Activated CD4-positive, alpha-beta T cell treated with anti-CD3 and anti-CD28 coated beads for 1 hour (primary cell): ENCODE measurements around the gene SPPL3.
"Not testable (repeated sequence)": the region's sequence is repeated elsewhere in the genome, so short reads cannot be mapped to it uniquely, and the experiment has no call there.

Experiments used
- DNase-seq: peaks from one replicate; pipeline ENCODE4 v3.0.0-alpha.2; 2020

Gene SPPL3

GRCh38 chr12:120841525-120841924 is 62.6 kb downstream of the SPPL3 start:
- no peak for DNase-seq

- no peak for DNase-seq
These were observed 64.7 kb downstream of the SPPL3 start for GRCh38 chr12:120839503-120839902.

GRCh38 chr12:120838629-120839383 is 65.4 kb downstream of the SPPL3 start:
- not testable (repeated sequence) for DNase-seq

GRCh38 chr12:120836114-120836684 is 68.0 kb downstream of the SPPL3 start:
- no peak for DNase-seq

- DNase-seq, result no peak
These were observed 68.5 kb downstream of the SPPL3 start for GRCh38 chr12:120835657-120836056.

DNA sequence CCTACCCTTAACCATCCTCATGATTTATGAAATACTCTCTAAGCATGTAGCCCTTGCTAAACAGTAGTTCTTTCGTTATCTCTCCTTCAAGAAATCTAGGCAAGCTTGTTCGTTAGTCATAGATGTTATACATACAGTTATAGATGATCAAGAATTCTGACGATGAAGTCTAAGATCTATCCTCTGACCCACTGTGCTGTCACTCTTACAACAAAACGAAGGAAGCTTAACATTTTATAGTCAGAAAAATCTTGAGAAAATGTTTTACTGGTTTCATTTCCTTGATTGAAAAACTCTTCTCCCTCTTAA is 68.9 kb downstream of the SPPL3 start:
- DNase-seq, result no peak

GRCh38 chr12:120834489-120835303 is 69.5 kb downstream of the SPPL3 start:
- DNase-seq, result no peak

DNA sequence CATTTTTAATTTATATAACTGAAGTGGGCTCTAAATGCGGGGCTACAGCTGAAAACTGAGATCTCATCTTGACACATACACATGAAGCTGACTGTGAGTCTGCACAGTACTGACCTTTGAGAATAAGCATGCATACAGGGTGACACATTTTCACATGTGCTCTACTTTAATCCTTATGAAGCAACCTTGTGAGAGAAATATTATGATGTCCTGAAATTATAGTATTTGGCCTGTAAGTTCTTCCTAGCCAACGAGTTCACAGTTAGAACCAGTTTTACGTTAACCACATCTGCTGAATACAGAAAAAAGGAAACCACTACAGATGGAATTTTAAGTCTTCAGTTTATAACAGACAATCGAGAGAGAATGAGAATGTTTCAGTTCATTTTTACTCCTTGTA is 70.3 kb downstream of the SPPL3 start:
- DNase-seq, result no peak

DNA sequence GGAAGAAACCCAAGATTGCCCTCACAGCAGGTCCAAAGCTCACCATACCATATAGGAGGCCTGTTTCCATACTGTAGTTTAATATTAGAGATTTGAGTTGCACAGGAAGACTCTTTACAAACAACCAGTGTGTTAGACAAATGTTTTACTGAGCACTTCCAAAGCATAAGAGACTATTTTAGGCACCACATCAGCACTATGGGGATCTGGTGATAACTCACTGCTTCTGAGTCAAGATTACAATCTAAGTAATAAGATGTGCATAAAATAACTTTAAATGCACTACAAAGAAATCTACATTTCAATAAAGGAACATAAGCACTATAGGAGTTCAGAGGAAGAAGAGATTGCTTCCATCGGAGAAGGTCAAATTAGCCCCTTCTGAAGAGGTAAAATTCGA is 71.4 kb downstream of the SPPL3 start:
- DNase-seq, result no peak

- no peak for DNase-seq
These were observed 72.4 kb downstream of the SPPL3 start for GRCh38 chr12:120831648-120832267.

- DNase-seq, result no peak
These were observed 73.2 kb downstream of the SPPL3 start for GRCh38 chr12:120830966-120831365.

GRCh38 chr12:120830052-120830940 is 73.9 kb downstream of the SPPL3 start:
- no peak for DNase-seq

GRCh38 chr12:120826335-120826734 is 77.8 kb downstream of the SPPL3 start:
- no peak for DNase-seq

- no peak for DNase-seq
These were observed 78.8 kb downstream of the SPPL3 start for GRCh38 chr12:120825337-120825736.

DNA sequence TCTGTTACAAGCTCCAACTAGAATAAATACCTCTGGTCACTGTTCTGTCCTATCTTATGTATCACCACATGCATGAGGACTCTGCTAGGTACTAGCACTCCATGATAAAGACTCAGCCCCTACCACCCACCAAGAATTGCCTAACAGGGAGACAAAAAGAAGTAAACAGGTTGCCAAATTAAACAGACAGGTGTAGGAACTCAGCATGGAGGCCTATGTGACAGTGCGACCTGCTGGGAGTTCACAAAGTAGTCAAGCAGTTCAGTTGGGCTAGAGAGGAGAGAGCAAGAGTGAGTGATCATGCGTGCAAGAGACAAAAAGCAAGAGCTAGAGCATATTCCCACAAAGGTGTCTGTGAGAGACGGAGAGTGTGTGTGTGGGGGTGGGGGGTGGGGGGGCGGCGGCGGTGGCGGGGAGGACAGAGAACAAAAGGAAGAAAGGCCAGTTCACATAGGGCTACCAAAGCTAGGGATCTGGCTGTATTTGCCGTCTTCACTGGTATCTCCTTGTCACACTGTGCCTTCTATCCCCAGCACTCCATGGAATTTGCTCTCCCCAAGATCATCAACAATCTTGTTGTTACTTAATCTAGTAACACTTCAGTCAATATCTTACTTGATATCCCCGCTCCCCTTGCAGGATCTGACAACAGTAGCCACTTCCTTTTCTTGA is 81.2 kb downstream of the SPPL3 start:
- no peak for DNase-seq

- no peak for DNase-seq
These were observed 82.3 kb downstream of the SPPL3 start for GRCh38 chr12:120821878-120822277.

- DNase-seq, result peak; percentile 16
These were observed 83.2 kb downstream of the SPPL3 start for GRCh38 chr12:120820884-120821510.

GRCh38 chr12:120818416-120818815 is 85.7 kb downstream of the SPPL3 start:
- no peak for DNase-seq

DNA sequence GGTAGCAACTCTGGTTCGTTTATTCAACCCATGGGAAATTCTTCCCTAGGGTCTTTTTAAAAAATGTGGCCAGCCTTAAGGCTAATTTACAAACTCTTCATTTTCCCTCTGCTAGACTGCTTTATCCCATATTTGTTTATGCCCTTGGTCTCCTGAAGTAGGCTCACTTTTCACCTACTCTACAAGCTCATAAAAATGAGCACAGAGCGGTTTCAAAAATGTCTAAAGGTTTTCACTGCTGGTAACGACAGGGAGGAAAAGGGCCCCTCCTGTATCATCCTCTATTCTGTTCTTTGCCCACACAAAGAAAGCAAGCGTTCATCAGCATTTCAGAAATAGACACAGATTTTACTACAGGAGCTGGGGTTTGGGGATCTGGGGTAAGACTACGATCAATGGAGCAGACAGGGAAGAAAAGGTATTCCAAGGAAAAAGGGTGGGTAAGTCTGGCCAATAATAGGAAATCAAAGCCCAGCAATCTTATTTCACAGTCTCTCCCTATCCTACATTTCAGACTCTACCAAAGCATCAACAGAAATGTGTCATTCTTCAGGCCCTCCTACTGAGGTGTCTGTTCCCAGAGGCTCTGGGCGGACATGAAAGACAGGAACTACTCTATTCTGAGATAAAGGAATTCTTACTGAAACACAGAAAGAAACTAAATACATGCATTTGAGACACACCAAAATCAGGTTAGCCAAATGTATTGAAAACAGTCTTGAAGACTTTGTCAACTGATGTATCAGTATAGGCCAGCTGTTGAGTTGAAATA is 86.4 kb downstream of the SPPL3 start:
- no peak for DNase-seq

DNA sequence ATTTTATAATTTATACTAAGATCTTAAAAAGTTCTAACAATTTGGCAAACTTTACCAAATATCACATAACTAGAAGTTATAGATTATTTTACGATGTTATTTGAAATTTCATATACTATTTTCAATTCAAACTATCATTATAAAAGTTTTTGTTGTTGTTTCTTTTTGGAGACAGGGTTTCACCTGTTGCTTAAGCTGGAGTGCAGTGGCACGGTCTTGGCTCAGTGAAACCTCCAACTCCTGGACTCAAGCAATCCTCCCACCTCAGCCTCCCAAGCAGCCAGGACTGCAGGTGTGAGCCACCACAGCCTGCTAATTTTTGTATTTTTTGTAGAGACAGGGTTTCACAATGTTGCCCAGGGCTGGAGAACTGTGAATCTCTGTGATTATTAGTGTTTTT is 87.8 kb downstream of the SPPL3 start:
- no peak for DNase-seq
